ENCODE results near the gene ZNF789.
"Not testable (repeated sequence)": the region's sequence is repeated elsewhere in the genome, so short reads cannot be mapped to it uniquely, and the experiment has no call there.

Gene ZNF789

DNA sequence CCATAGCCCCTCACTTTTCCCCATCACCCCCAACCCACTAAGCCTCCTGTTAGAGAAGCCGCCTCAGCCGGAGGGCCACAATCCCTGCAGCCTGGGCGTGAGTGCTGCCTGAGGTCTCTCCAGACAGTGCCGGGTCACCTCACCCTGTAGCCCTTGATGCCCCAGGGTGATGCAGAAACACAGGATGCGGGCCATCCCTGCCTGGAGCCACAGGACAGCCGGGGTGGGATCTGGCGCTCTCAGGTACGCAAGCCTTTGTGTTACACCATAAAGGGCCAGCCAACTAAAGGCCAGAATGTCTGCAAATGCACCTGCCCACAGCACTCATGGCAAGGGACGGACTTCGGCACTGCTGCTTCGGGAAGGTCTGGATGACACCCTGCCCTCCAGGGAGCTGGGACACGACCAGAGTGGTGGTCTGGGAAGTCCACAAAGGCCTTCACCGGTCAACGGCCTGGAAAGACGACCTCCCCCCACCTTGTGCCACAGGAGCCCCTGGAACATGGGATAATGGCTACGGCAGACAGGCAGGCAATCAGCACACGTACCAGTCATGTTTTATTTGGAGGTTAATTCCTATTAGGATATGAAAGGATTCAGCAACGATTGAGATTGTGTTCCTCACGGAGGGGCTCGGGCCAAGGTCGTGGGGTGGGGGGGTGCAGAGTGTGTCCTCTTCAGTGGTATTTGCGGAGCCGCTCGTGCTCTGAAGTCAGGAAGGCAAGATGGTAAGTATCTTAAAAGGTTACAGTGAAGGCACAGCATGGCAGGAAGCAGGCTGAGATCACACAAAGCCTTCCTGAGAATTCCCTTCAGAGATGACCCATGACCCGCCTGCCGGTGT, 14.8 kb upstream of the ZNF789 start:
- no peak for DNase-seq (ENCODE audit: low spot score)

DNA sequence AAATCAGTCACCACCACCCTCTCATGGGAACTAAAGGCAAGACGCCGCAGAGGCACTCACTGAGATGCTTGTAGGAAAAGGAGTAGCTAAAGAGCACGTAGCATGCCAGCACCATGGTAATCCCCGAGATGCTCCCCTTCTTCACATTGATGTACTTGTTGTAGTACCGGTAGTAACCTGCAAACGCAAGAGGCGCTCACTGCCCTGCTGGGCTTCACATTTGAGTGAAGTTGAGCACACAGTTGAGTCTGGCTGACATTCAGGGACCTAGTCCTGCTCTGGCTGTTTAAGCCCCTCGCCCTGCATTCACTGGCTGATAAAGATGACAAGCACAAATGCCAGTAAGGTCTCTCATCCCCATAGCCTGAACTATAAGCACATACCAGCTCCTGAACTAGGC, 13.6 kb upstream of the ZNF789 start:
- no peak for DNase-seq (ENCODE audit: low spot score)

DNA sequence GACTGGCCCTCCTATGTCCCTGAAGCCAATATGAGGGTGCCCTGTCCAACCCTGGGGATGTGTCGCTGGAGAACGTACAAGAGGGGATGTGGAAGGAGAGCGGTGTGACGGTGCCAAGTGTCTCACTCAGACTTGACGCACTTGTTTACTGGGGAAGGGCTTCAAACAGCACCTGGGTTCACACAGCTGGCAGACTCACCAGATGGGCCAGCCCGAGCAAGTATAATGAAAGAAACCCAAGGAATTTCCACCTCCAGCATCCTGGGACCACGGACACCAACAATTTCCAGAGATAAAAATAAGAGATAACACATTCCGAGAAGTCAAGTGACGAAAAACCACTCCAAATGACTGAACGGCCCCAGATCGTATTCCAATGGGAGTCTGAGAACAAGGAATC, 12.0 kb upstream of the ZNF789 start:
- DNase-seq (ENCODE audit: low spot score), result no peak

DNA sequence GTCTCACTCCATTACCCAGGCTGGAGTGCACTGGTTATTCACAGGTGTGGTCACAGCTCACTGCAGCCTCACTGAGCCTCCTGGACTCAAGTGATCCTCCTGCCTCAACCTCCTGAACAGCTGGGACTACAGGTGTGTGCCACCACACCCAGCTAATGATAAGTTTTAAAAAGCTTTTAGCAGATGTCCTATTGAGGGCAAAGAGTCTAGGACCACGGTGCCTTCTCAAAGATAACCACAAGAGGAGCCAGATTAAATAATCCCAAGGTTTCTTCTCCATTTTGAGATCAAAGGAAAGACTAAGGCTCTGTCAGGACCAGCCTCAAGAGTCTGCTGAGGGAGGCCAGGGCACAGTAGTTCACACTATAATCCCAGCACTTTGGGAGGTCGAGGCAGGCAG, 11.5 kb upstream of the ZNF789 start:
- DNase-seq (ENCODE audit: low spot score), result no peak

DNA sequence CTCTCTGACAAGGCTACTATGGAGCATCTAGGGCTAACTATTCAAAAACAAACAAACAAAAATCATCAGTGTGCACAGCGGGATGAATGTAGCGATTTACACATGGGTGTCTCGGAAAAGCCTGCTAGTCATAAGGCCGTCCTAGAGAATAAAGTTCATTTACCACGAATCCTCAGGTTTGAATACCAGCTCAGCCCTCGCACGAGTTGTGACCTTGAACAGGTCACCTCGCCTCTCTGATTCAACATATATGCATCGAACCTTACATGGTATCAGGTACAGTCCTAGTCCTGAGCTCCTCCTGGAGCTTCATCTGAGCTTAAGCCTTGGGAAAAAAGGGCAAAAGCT, 7.3 kb upstream of the ZNF789 start:
- DNase-seq (ENCODE audit: low spot score), result no peak

DNA sequence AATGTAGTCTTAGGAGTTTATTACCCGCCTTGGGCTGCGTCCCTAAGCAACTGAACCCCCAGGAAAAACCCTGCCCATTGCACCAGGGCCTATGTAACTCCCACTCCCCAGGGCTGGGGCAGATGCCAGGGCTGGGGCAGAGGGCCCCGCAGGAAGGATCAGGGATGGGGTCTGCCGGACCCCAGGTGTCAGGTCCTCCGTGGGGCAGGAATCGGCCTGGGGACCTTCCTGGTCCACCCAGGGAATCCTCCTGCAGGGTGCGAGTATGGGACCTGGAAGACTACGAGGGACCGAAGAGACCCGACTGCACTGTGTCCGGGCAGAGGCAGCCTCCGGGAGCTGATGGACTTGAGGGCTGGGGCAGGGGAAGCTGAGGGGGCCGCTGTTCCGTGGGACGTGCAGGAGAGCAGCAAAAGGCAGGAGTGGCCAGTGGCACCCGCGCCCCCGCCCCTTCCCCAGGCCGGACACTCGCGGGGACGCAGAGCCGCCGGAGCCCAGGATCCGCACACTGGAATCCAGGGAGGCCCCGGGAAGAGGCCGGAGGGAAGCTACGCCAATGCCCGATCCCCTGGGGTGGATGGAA, 4.3 kb upstream of the ZNF789 start:
- DNase-seq (ENCODE audit: low spot score), result no peak

DNA sequence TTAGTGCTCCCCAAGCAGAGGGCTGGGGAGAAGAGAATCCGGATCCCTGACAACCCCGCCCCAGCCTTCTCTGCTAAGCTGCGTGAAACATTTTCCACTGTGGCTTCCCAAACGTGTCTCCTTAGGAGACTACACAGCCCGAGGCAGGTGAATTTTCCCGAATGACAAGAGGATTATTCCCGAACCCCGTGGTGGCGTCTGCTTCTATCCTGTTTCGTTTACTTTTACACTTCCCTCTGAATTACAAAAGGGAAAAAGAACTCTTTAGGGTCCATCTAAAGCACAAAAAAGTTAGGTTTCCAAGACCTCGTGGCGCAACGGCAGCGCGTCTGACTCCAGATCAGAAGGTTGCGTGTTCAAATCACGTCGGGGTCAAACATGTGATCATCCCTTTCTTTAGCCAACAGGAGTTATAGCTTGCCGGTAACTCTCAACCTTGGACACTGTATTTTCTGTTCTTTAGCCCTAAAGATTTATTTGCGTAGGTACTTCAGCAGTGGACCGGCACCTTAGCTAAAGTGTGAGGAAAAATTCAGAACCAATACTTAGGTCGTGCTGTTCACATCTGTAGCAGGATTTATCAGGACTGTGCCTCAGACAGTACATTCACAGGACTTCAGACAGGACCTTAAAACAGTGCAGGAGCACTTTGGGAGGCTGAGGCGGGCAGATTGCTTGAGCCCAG, 3.2 kb upstream of the ZNF789 start:
- DNase-seq (ENCODE audit: low spot score), result no peak

DNA sequence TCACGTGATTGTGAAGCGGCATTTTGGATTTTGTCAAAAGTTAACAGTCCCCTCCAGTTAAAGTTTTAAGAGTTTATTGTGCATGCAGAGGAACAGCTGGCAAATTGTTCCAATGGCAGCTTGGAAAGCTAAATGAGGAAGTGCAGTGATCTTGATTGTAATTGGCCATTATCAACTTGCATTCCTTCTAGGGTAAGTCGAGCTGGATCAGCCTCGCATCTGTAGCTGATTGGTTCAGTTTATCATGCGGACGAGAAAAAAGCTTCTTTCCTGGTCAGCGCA, 566 bp downstream of the ZNF789 start:
- DNase-seq (ENCODE audit: low spot score), result no peak

DNA sequence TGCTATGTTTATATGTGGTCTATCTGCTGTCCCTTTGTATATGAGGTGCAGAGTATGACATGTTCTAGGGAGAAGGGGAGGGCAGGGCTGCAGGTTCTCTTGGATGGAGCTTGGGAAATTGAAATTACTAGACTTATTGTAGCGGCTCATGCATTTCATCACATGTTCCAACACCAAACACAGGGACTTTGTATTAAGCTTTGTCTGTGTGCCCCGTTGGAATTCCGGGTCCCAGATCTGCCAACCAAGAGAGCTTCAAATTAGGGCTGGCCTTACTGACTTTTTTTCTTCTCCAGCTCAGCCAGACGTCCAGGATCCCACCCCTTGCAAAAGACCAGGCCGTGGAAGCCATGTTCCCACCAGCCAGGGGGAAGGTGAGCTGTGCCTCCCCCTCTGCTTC, 3.4 kb downstream of the ZNF789 start:
- DNase-seq (ENCODE audit: low spot score), result no peak

DNA sequence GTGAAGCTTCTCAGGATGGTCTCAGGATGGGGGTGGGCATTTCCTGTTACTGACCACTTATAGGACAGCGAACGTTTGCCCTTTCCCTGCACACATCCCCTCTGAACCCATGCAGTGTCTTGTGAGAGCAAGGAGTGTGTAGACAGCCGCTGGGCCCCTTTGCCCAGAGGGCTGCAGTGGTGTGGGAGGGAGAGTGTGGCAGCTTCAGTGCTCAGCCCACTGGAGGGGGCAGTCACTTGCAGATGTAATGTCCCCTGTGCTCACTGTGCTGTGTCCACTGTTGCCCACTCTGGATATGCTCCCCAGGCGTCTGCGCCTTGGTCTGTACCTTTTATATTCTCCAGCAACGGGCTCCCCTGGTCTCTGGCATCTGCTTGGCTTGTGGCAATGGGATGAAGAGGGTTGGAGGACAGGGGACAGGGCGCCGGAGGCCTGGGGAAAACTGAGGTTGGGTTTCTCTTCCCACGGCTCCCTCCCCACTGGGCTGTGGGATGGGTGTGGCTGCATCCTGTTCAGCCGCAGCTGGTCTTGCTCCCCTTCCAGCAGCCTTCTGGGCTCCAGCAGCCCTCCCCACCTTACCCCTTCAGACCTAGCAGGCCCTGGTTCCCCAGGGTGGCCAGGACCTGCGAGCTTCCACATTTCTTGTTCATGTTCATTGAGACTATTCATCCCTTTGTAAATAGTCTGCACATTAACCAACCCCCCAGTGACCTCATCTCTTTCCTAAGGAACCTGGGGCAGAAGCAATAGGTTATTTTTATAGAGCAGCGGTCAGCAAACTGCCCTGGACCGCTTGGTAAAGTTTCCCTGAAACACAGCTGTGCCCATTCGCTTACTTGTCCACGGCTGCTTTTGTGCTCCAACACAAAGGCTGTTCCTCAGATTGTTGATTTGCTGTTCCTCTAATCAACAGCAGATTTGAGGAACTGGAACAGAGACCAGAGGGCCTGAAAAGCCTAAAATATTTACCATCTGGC, 6.1 kb downstream of the ZNF789 start:
- DNase-seq (ENCODE audit: low spot score), result no peak

DNA sequence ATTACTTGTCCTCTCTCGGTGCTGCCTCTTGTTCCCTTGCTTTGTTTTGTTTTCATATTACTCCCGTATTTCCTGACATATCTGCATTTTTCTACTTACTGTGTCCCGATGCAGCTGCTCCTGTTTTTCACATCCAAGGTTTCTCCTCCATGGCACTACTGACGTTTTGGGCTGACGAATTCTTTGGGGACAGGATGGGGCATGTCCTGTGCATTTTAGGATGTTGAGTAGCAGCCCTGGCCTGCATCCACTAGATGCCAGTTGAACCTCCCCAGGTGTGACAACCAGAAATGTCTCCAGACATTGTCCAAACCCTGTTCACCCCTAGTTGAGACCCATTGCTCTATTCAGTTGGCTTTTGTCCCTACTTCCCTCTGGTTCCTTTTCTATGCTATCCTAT, 12.4 kb downstream of the ZNF789 start:
- DNase-seq (ENCODE audit: low spot score), result no peak

DNA sequence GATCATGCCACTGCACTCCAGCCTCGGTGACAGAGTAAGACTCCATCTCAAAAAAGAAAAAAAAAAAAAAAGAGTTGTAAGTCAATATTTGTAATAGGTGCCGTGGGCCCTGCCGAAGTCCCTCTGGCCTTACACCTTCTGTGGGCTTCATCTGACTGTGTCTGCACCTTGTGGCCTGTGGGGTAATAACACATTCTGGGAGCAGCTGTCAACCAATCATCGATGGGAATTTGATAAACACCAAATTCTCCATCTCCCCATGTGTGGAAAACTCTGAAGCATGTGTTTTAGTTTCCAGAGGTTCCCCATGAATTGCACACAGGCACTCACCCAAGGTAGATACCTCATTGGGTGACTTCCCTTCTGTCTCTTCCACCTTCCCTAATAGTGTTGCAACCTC, 16.5 kb downstream of the ZNF789 start:
- DNase-seq (ENCODE audit: low spot score), result no peak

DNA sequence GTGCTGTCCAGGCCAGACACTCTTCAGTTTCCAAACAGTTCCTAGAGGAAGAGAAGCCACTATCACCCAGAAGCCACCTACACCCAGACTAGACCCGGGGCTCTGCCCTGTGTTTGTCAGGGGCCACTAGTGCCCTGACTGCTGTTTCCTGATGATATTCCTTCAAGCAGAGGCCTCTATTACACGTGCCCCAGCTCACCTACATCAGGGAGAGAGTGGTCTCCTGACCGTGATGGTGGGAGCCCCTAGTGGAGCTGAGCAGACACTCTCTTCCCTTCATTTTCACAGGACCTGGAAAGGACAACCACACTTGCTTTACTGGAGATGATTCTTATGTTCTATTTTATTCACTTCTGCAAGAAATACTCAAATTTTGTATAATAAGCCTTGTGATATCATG, 18.2 kb downstream of the ZNF789 start:
- no peak for DNase-seq (ENCODE audit: low spot score)

DNA sequence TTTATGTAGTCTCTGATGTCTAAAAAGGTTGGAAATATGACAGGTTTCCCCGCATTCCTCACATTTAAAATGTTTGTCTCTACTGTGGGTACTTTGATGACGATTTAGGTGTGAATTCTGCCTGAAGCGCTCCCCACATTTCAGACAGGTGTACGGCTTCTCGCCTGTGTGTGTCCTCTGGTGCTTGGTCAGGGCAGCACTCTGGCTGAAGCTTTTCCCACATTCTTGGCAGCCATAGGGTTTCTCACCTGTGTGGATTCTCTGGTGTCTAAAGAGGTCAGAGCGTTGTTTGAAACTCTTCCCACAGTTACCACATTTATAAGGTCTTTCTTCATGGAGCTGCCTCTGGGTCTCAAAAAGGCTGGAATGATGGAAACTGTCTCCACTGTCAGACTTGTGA, 21.1 kb downstream of the ZNF789 start:
- no peak for DNase-seq (ENCODE audit: low spot score)

DNA sequence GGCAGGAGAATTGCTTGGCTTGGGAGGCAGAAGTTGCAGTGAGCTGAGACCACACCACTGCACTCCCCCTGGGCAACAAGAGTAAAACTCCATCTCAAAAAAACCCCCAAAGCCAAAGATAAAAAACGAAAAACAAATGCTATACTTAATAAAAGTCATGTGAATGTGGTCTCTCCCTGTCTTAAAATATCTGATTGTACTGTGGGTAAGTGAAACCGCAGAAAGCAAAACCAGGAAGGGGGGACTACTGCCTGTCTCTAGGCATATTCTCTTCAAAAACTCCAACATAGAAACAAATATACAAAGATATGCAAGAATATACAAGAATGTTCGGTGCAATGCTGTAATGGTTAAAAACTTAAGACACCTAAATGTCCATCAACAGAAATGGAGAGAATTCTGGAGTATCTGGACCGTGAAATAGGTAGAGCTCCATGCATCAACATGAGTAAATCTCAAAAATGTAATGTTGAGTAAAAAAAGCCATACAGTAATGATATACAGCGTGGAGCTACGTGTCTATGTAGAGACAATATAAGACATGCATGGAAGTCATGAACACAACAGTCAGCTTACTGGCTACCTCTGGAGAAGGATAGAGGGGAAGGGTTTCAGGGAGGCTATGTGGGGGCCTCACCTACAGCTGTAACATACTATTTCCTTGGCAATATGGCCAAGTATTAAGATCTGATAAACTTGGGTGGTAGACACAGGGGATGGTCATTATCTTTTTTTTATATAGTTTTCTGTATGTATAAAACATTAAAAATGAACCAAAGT, 25.3 kb downstream of the ZNF789 start:
- DNase-seq (ENCODE audit: low spot score), result no peak

DNA sequence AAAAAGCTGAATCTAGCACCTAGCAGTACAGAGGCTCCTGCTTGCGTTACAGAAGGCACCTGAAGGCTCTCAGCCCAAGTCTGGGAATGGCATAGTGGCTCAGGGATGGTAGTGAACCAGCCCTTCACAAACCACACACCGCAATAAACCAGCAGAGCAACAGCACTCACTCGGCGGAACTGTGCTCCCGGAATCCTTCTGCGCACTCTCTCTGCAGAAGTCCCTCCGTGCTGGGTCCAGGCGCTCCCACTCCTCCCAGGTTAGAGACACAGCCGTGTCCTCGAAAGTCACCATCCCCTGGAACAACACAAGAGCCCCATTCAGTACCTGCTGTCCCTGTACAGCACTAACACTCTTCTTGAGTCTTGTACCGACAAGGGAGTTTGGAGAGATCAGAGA, 25.9 kb downstream of the ZNF789 start:
- no peak for DNase-seq (ENCODE audit: low spot score)

DNA sequence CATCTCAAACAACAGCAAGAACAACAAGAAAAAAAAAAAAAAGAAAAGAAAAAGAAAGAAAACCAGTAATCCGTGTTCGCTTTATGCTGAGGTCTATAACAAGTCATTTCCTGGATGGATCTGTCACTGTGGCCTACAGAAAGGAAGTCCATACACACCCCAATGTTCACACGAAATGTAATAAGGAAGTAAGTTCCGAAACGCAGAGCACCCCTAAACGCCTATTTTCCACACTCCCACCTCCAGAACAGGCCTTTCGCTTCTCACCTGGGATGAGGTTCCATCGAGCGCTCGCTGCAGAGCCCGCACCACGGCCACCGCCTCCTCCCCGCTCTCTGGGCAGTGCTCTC, 26.7 kb downstream of the ZNF789 start:
- peak; percentile 33 for DNase-seq (ENCODE audit: low spot score)

DNA sequence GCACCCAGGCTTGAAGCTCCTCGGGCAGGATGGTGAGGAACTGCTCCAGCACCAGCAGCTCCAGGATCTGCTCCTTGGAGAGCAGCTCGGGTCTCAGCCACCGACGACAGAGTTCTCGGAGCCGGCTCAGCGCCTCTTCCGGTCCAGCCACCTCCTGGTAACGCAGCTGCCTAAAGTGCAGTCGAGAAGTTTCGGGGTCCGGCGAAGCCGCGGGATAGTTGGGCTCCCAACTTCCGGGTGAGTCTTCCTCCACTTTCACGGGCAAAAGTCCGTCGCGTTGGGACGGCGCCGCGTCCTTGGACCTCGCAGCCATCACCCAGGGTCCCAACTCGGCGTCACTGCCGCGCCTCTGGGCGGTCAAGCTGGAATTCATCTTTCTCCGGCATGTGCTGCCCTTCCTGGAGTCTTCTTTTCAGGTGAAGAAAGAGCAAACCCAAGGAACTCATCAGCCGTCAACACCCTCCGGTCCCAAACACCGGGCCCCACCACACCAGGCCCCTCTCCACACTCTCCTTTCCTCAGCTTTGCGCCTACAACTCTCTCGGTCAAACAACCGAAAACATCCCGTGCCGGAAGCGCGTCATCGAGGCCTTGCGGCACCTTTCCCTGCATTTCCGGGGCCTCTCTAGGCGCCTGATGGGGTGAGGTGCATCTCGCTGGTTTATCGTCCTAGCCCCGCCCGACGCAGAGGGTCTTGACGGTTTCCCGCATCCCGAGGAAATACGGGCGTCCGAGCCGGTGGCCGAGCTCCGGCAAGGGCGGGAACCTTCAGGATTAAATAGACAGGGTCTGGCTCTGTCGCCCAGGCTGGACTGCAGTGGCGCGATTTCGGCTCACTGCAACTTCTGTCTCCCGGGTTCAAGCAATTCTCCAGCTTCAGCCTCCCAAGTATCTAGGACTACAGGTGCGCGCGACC, 27.3 kb downstream of the ZNF789 start, which contains the start of gene ZNF394:
TSS of gene ZNF394 (minus strand) at position 561 of the 916 bp plus-strand sequence. CDS start at position 373, 188 bp downstream.
- peak; percentile 88 for DNase-seq (ENCODE audit: low spot score)

DNA sequence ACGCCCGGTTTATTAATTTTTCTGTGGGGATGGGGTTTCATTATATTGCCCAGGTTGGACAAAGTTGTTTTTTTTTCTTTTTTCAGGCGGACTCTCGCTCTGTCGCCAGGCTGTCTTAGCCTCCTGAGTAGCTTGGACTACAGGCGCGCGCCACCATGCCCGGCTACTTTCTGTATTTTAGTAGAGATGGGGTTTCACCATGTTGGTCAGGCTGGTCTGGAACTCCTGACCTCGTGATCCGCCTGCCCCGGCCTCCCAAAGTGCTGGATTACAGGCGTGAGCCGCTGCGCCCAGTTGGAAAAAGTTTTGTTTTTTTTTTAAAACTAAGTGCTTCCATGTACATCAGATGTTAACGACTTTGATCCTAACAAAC, 27.9 kb downstream of the ZNF789 start:
- DNase-seq (ENCODE audit: low spot score), result no peak

DNA sequence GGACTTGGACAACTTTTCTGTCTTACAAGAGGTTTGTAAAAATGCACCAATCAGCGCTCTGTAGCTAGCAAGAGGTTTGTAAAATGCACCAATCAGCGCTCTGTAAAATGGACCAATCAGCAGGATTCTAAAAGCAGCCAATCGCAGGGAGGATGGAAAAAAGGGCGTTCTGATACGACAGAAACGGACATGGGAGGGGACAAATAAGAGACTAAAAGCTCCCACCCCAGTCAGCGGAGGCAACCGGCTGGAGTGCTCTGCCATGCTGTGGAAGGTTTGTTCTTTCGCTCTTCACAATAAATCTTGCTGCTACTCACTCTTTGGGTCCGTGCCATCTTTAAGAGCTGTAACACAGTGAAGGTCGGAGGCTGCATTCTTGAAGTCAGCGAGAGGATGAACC, 28.5 kb downstream of the ZNF789 start:
- not testable (repeated sequence) for DNase-seq (ENCODE audit: low spot score)

DNA sequence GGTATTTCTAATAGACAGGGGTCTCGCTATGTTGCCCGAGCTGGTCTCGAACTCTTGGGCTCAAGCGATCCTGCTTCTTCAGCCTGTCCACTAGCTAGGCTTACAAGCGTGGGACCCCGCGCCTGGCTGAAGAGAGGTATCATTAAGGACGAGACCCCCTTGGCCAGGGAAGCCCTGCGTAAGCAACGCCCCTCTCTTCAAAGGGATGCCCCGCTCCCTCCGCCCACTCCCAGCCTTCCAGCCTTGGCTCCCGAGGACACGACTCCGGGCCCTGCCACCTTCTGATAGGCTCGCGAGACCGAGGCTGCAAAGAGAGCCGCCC, 31.6 kb downstream of the ZNF789 start:
- DNase-seq (ENCODE audit: low spot score), result no peak

Measured in CD4-positive, alpha-beta T cell treated with Interleukin-6 at 100 ng/mL for 8 hours (primary cell).